H9 (cell line): ENCODE measurements around the gene NPDC1. TPM values are rescaled to one million over a fixed set of nuclear protein-coding genes. Genes with fewer than 3 reads are reported as not detected.

Source experiments
- DNase-seq: peaks from one replicate; pipeline ENCODE4 v3.0.0-alpha.2; 2017
- H2AFZ ChIP-seq: one replicate; pipeline ENCODE4 v1.6.1; 2013; ENCODE audit warnings: mild to moderate bottlenecking, low read length, control low read depth, moderate library complexity
- H2AK5ac ChIP-seq: 2 replicates; pipeline ENCODE4 v1.6.1; 2013; ENCODE audit warnings: low read length, control low read depth, mixed read lengths; ENCODE audit not compliant: insufficient read length
- H2BK120ac ChIP-seq: one replicate; pipeline ENCODE4 v1.6.1; 2013; ENCODE audit warnings: low read depth, mild to moderate bottlenecking, low read length, control low read depth, inconsistent platforms; ENCODE audit not compliant: poor library complexity, severe bottlenecking
- H2BK12ac ChIP-seq: 2 replicates; pipeline ENCODE4 v1.6.1; 2013; ENCODE audit warnings: low read length, control low read depth, mixed read lengths, low read depth; ENCODE audit not compliant: insufficient read length
- H2BK15ac ChIP-seq: 2 replicates; pipeline ENCODE4 v1.6.1; 2013; ENCODE audit warnings: low read depth, low read length, control low read depth
- H2BK20ac ChIP-seq: one replicate; pipeline ENCODE4 v1.6.1; 2013; ENCODE audit warnings: low read depth, mild to moderate bottlenecking, low read length, control low read depth, inconsistent platforms; ENCODE audit not compliant: poor library complexity, severe bottlenecking
- H2BK5ac ChIP-seq: 2 replicates; pipeline ENCODE4 v1.6.1; 2013; ENCODE audit warnings: low read length, control low read depth, mixed read lengths; ENCODE audit not compliant: insufficient read length
- H3K14ac ChIP-seq: 2 replicates; pipeline ENCODE4 v1.6.1; 2013; ENCODE audit warnings: low read length, control low read depth; ENCODE audit not compliant: insufficient read depth
- H3K18ac ChIP-seq: 2 replicates; pipeline ENCODE4 v1.6.1; 2013; ENCODE audit warnings: low read depth, mild to moderate bottlenecking, mixed read lengths, low read length, control low read depth; ENCODE audit not compliant: insufficient read length
- H3K23ac ChIP-seq: 2 replicates; pipeline ENCODE4 v1.6.1; 2013; ENCODE audit warnings: low read length, control low read depth, mixed read lengths, low read depth; ENCODE audit not compliant: insufficient read length
- H3K23me2 ChIP-seq: 2 replicates; pipeline ENCODE4 v1.6.1; 2013; ENCODE audit warnings: low read depth, mild to moderate bottlenecking, mixed read lengths, low read length, control low read depth; ENCODE audit not compliant: insufficient read length, poor library complexity, severe bottlenecking
- H3K27ac ChIP-seq: 2 replicates; pipeline ENCODE4 v1.5.1; 2013; ENCODE audit warnings: low read length, control low read depth, mixed read lengths, low read depth; ENCODE audit not compliant: insufficient read length
- H3K27me3 ChIP-seq: 2 replicates; pipeline ENCODE4 v1.6.1; 2013; ENCODE audit warnings: low read length, control low read depth, inconsistent platforms; ENCODE audit not compliant: insufficient read depth
- H3K4ac ChIP-seq: 2 replicates; pipeline ENCODE4 v1.6.1; 2013; ENCODE audit warnings: low read depth, mild to moderate bottlenecking, control low read depth, inconsistent platforms, low read length, moderate library complexity
- H3K4me1 ChIP-seq: 2 replicates; pipeline ENCODE4 v1.6.1; 2013; ENCODE audit warnings: low read length, control low read depth, inconsistent platforms; ENCODE audit not compliant: insufficient read depth
- H3K4me2 ChIP-seq: 2 replicates; pipeline ENCODE4 v1.6.1; 2013; ENCODE audit warnings: low read length, control low read depth, mixed read lengths; ENCODE audit not compliant: insufficient read length, insufficient read depth
- H3K56ac ChIP-seq: 2 replicates; pipeline ENCODE4 v1.6.1; 2013; ENCODE audit warnings: low read depth, mild to moderate bottlenecking, mixed read lengths, low read length, control low read depth; ENCODE audit not compliant: insufficient read length
- H3K79me1 ChIP-seq: 2 replicates; pipeline ENCODE4 v1.6.1; 2013; ENCODE audit warnings: low read depth, mild to moderate bottlenecking, moderate library complexity, low read length, control low read depth, inconsistent platforms; ENCODE audit not compliant: insufficient read depth, poor library complexity, severe bottlenecking
- H3K79me2 ChIP-seq: 2 replicates; pipeline ENCODE4 v1.6.1; 2013; ENCODE audit warnings: low read length, control low read depth, inconsistent platforms; ENCODE audit not compliant: insufficient read depth
- H3K9ac ChIP-seq: 2 replicates; pipeline ENCODE4 v1.6.1; 2013; ENCODE audit warnings: low read length, control low read depth, mixed read lengths; ENCODE audit not compliant: insufficient read length; ENCODE audit errors: extremely low read depth
- H3K9me3 ChIP-seq: one replicate; pipeline ENCODE4 v1.6.1; 2013; ENCODE audit warnings: low read depth, low read length, inconsistent platforms; ENCODE audit not compliant: control insufficient read depth
- H3T11ph ChIP-seq: one replicate; pipeline ENCODE4 v1.6.1; 2013; ENCODE audit warnings: mild to moderate bottlenecking, low read length, control low read depth, inconsistent platforms
- H4K20me1 ChIP-seq: one replicate; pipeline ENCODE4 v1.6.1; 2013; ENCODE audit not compliant: control insufficient read depth, insufficient read length, insufficient read depth
- H4K5ac ChIP-seq: 2 replicates; pipeline ENCODE4 v1.6.1; 2013; ENCODE audit warnings: low read depth, mild to moderate bottlenecking, mixed read lengths, low read length, control low read depth; ENCODE audit not compliant: insufficient read length
- H4K8ac ChIP-seq: replicated peaks from 2 replicates; pipeline ENCODE4 v1.6.1; 2013; ENCODE audit warnings: low read length, control low read depth, mixed read lengths, low read depth; ENCODE audit not compliant: insufficient read length
- H4K91ac ChIP-seq: 2 replicates; pipeline ENCODE4 v1.6.1; 2013; ENCODE audit warnings: low read depth, mild to moderate bottlenecking, moderate library complexity, mixed read lengths, low read length, control low read depth; ENCODE audit not compliant: insufficient read length
- H3K27ac Mint-ChIP-seq, 3 experiments: 2 replicates in 2 of 3; 3 replicates in 1 of 3; pipeline ENCODE4 v1.8.0; 2020 to 2021; ENCODE audit warnings: mixed read lengths in 3 of 3, mild to moderate bottlenecking in 1 of 3, moderate library complexity in 1 of 3
- H3K27me3 Mint-ChIP-seq: 2 replicates; pipeline ENCODE4 v1.8.0; 2021; ENCODE audit warnings: low read depth, mild to moderate bottlenecking, moderate library complexity, mixed read lengths
- H3K36me3 Mint-ChIP-seq, 3 experiments: 2 replicates in 2 of 3; 3 replicates in 1 of 3; pipeline ENCODE4 v1.8.0; 2020 to 2021; ENCODE audit warnings: low read depth in 3 of 3, mixed read lengths in 3 of 3; ENCODE audit not compliant: insufficient read depth in 1 of 3
- H3K4me1 Mint-ChIP-seq, 2 experiments: 2 replicates each; pipeline ENCODE4 v1.8.0; 2020; ENCODE audit warnings: mixed read lengths in 2 of 2
- H3K4me3 Mint-ChIP-seq, 2 experiments: 2 replicates in 1 of 2; 3 replicates in 1 of 2; pipeline ENCODE4 v1.8.0; 2020 to 2021; ENCODE audit warnings: mild to moderate bottlenecking in 2 of 2, mixed read lengths in 2 of 2, moderate library complexity in 1 of 2
- H3K9me3 Mint-ChIP-seq, 2 experiments: 2 replicates in 1 of 2; 3 replicates in 1 of 2; pipeline ENCODE4 v1.8.0; 2020; ENCODE audit warnings: mild to moderate bottlenecking in 2 of 2, mixed read lengths in 2 of 2, moderate library complexity in 1 of 2
- WGBS: extraction: QIAGEN DNeasy Blood & Tissue Kit; methylation state at CpG from one replicate; pipeline ENCODE4 v1.1.7; 2013; ENCODE audit warnings: missing lambda C conversion rate, low lambda C conversion rate, mixed read lengths; ENCODE audit not compliant: insufficient read length; ENCODE audit errors: extremely low coverage; 5-methylcytosine and 5-hydroxymethylcytosine counted together
- total RNA-seq: library from RNA; stranded (reverse); gene quantifications from 2 replicates; pipeline ENCODE4 v1.2.1, GENCODE V29; 2021
- TF ChIP-seq, protein P1 (sequence below): fragments of 200-600 bp; sonication (generic); conservative IDR thresholded peaks from 3 replicates; pipeline ENCODE4 v1.8.0; 2021; ENCODE audit warnings: antibody characterized with exemption, mild to moderate bottlenecking

The NPDC1 gene
- total RNA-seq, 1 experiment from 2014 or later = 57.6 TPM

DNA sequence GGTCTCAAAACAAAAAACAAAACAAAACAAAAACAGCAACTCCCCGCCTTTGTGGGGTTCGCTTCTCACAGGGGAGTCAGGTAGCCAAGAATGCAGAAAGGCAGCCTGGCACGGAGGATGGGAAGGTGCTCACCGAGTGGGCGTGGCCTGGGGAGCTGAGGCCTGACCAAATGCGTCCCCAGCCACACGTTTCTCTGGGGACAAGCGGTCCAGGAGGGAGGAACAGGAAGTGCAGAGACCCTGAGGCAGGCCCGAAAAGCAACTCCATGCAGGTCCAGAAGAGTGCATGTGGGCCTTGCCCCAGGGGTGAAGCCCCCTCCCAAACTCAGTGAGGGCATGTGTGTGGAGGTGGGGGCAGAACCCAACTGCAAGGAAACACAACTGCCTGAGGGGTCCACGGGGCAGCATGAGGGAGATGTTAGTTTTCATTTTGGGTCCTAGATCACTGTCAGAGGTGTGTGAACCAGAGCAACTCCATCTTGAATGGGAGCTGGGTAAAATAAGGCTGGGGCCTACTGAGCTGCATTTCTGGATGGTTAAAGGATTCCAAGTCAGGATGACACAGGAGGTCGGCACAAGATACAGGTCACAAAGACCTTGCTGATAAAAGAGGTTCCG, 28.8 kb upstream of the NPDC1 start:
- peaks cover 7% of the 10 kb centered on the region; the same call in 1 of the 2 replicates for H3K4me1 ChIP-seq
- no peak overlapping the region for H4K8ac ChIP-seq
- H2BK20ac ChIP-seq = no peak overlapping the region
- H3K79me2 ChIP-seq = no peaks in the 10 kb centered on the region
- H3K9me3 Mint-ChIP-seq = no peaks in the 10 kb centered on the region; a peak in 1 of 5 replicates
- no peak overlapping the region for H4K91ac ChIP-seq
- peaks cover 3% of the 10 kb centered on the region for H4K20me1 ChIP-seq
- H2AFZ ChIP-seq = no peak overlapping the region
- H2BK15ac ChIP-seq = no peak overlapping the region
- H4K5ac ChIP-seq = no peak overlapping the region
- no peak overlapping the region for H3K23ac ChIP-seq
- H3K36me3 Mint-ChIP-seq = no peaks in the 10 kb centered on the region
- H3K27me3 Mint-ChIP-seq = peaks cover 41% of the 10 kb centered on the region
- peak overlapping the region; percentile 76 for H3K18ac ChIP-seq
- TF ChIP-seq, protein P1, sequence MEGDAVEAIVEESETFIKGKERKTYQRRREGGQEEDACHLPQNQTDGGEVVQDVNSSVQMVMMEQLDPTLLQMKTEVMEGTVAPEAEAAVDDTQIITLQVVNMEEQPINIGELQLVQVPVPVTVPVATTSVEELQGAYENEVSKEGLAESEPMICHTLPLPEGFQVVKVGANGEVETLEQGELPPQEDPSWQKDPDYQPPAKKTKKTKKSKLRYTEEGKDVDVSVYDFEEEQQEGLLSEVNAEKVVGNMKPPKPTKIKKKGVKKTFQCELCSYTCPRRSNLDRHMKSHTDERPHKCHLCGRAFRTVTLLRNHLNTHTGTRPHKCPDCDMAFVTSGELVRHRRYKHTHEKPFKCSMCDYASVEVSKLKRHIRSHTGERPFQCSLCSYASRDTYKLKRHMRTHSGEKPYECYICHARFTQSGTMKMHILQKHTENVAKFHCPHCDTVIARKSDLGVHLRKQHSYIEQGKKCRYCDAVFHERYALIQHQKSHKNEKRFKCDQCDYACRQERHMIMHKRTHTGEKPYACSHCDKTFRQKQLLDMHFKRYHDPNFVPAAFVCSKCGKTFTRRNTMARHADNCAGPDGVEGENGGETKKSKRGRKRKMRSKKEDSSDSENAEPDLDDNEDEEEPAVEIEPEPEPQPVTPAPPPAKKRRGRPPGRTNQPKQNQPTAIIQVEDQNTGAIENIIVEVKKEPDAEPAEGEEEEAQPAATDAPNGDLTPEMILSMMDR = no peak
- no peak overlapping the region for H2BK120ac ChIP-seq
- H3K27me3 ChIP-seq = peaks cover 7% of the 10 kb centered on the region; the same call in 1 of the 2 replicates
- no peak overlapping the region for H3K27ac ChIP-seq
- no peak overlapping the region for H3K4me2 ChIP-seq
- H3T11ph ChIP-seq = no peak overlapping the region
- H3K4me1 Mint-ChIP-seq = peaks cover 17 to 28% of the 10 kb centered on the region in 2 experiments
- H3K9ac ChIP-seq = no peak overlapping the region
- H2AK5ac ChIP-seq = no peak overlapping the region
- H3K23me2 ChIP-seq = peaks cover 17% of the 10 kb centered on the region
- H3K56ac ChIP-seq = no peak overlapping the region
- no peak overlapping the region; the same call in 1 of the 2 replicates for H3K4ac ChIP-seq
- H2BK12ac ChIP-seq = no peak overlapping the region
- no peaks in the 10 kb centered on the region for H3K9me3 ChIP-seq
- peak overlapping the region in 2 of 3 experiments; percentile 83 to 97; a peak in 4 of 7 replicates for H3K27ac Mint-ChIP-seq
- H3K4me3 Mint-ChIP-seq = peak overlapping the region in 1 of 2 experiments; percentile 16; a peak in 1 of 5 replicates
- no peak overlapping the region for H2BK5ac ChIP-seq
- DNase-seq = peak; percentile 68
- no CpG with 5 or more reads among the region's 12 CpGs for WGBS
- no peaks in the 10 kb centered on the region for H3K79me1 ChIP-seq
- H3K14ac ChIP-seq = 0 out of 2 replicates have a peak overlapping the region, but pooled peaks have one; percentile 68
